H1 (cell line): ENCODE measurements around the gene INHBC.

Experiments
- EGR1 ChIP-seq: IDR thresholded peaks from 2 replicates; pipeline ENCODE4 v1.6.1; 2011; ENCODE audit warnings: low read depth, low read length, borderline replicate concordance
- EZH2 ChIP-seq: fragments of 200-600 bp; sonication (generic); IDR thresholded peaks from 2 replicates; pipeline ENCODE4 v1.7.1; 2012; ENCODE audit warnings: low read depth, mild to moderate bottlenecking, moderate library complexity, low read length, inconsistent platforms; ENCODE audit not compliant: severe bottlenecking
- FOSL1 ChIP-seq: IDR thresholded peaks from 2 replicates; pipeline ENCODE4 v1.6.1; 2011; ENCODE audit warnings: mild to moderate bottlenecking, low read depth, low read length, moderate library complexity; ENCODE audit not compliant: insufficient read depth
- GABPA ChIP-seq: IDR thresholded peaks from 2 replicates; pipeline ENCODE4 v1.6.1; 2011; ENCODE audit warnings: mild to moderate bottlenecking, low read length, moderate library complexity, borderline replicate concordance; ENCODE audit not compliant: insufficient read depth
- HDAC2 ChIP-seq, 2 experiments: fragments of 300-600 bp in 1 of 2; sonication (generic) in 1 of 2; IDR thresholded peaks; 2 replicates each; pipeline ENCODE4 v1.6.1; 2011 to 2012; ENCODE audit warnings: low read depth in 2 of 2, low read length in 2 of 2, mild to moderate bottlenecking in 2 of 2, moderate library complexity in 2 of 2, borderline replicate concordance in 1 of 2, inconsistent platforms in 1 of 2
- JUN ChIP-seq: IDR thresholded peaks from 2 replicates; pipeline ENCODE4 v1.6.1; 2011; ENCODE audit warnings: low read depth, mild to moderate bottlenecking, improper control_type of control experiment, low read length
- KDM1A ChIP-seq: fragments of 200-600, 300-600 bp; sonication (generic); IDR thresholded peaks from 2 replicates; pipeline ENCODE4 v1.7.1; 2016; ENCODE audit warnings: mild to moderate bottlenecking, low read length, borderline replicate concordance
- POLR2A ChIP-seq, 2 experiments: IDR thresholded peaks; 1 replicate in 1 of 2; 2 replicates in 1 of 2; pipeline ENCODE4 v1.6.1; 2011; ENCODE audit warnings: low read depth in 2 of 2, low read length in 2 of 2, mild to moderate bottlenecking in 2 of 2; ENCODE audit errors: control extremely low read depth in 1 of 2
- TAF1 ChIP-seq: IDR thresholded peaks from 2 replicates; pipeline ENCODE4 v1.6.1; 2011; ENCODE audit warnings: mild to moderate bottlenecking, low read depth, low read length
- ZNF274 ChIP-seq: IDR thresholded peaks from 2 replicates; pipeline ENCODE4 v1.7.0; 2012; ENCODE audit warnings: low read length, borderline replicate concordance; ENCODE audit errors: extremely low read depth
- TF ChIP-seq, protein P1 (sequence below): IDR thresholded peaks from 2 replicates; pipeline ENCODE4 v1.6.1; 2012; ENCODE audit warnings: inconsistent platforms
- TF ChIP-seq, protein P2 (sequence below), 3 experiments: IDR thresholded peaks; 1 replicate in 2 of 3; 2 replicates in 1 of 3; pipeline versions ENCODE4 v1.5.1 to v1.6.1; 2011; ENCODE audit warnings: low read length in 3 of 3, mild to moderate bottlenecking in 3 of 3, inconsistent platforms in 2 of 3, low read depth in 1 of 3, moderate library complexity in 1 of 3; ENCODE audit not compliant: insufficient read depth in 1 of 3; ENCODE audit errors: control extremely low read depth in 1 of 3
- TF ChIP-seq, protein P3 (sequence below): IDR thresholded peaks from 2 replicates; pipeline ENCODE4 v1.6.1; 2011; ENCODE audit warnings: low read depth, mild to moderate bottlenecking, low read length; ENCODE audit not compliant: insufficient read depth

DNA sequence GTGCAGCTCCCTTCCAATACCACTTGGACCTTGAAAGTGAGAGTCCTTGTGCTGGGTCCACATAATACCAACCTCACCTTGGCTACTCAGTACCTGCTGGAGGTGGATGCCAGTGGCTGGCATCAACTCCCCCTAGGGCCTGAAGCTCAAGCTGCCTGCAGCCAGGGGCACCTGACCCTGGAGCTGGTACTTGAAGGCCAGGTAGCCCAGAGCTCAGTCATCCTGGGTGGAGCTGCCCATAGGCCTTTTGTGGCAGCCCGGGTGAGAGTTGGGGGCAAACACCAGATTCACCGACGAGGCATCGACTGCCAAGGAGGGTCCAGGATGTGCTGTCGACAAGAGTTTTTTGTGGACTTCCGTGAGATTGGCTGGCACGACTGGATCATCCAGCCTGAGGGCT is 14.8 kb downstream of the INHBC start:
- no peak for TF ChIP-seq HDAC2 (IDR thresholded peaks at IDR 0.05; ENCODE audit: borderline replicate concordance in 1 of 2, low read depth in 2 of 2, low read length in 2 of 2)
- TF ChIP-seq POLR2A (IDR thresholded peaks at IDR 0.05; ENCODE audit: control extremely low read depth in 1 of 2, low read depth in 2 of 2, low read length in 2 of 2): no peak
- TF ChIP-seq, protein P1, sequence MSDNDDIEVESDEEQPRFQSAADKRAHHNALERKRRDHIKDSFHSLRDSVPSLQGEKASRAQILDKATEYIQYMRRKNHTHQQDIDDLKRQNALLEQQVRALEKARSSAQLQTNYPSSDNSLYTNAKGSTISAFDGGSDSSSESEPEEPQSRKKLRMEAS: no peak
- no peak for TF ChIP-seq EZH2
- TF ChIP-seq, protein P2, sequence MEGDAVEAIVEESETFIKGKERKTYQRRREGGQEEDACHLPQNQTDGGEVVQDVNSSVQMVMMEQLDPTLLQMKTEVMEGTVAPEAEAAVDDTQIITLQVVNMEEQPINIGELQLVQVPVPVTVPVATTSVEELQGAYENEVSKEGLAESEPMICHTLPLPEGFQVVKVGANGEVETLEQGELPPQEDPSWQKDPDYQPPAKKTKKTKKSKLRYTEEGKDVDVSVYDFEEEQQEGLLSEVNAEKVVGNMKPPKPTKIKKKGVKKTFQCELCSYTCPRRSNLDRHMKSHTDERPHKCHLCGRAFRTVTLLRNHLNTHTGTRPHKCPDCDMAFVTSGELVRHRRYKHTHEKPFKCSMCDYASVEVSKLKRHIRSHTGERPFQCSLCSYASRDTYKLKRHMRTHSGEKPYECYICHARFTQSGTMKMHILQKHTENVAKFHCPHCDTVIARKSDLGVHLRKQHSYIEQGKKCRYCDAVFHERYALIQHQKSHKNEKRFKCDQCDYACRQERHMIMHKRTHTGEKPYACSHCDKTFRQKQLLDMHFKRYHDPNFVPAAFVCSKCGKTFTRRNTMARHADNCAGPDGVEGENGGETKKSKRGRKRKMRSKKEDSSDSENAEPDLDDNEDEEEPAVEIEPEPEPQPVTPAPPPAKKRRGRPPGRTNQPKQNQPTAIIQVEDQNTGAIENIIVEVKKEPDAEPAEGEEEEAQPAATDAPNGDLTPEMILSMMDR (IDR thresholded peaks at IDR 0.05; ENCODE audit: control extremely low read depth in 1 of 3, insufficient read depth in 1 of 3, low read depth in 1 of 3, low read length in 3 of 3): no peak
- TF ChIP-seq, protein P3, sequence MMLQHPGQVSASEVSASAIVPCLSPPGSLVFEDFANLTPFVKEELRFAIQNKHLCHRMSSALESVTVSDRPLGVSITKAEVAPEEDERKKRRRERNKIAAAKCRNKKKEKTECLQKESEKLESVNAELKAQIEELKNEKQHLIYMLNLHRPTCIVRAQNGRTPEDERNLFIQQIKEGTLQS: no peak
- no peak for TF ChIP-seq KDM1A
- TF ChIP-seq GABPA: no peak
- no peak for TF ChIP-seq ZNF274
- no peak for TF ChIP-seq JUN
- TF ChIP-seq EGR1: no peak
- no peak for TF ChIP-seq FOSL1
- TF ChIP-seq TAF1: no peak
